ENCODE measurements around the gene FBLIM1.

DNA sequence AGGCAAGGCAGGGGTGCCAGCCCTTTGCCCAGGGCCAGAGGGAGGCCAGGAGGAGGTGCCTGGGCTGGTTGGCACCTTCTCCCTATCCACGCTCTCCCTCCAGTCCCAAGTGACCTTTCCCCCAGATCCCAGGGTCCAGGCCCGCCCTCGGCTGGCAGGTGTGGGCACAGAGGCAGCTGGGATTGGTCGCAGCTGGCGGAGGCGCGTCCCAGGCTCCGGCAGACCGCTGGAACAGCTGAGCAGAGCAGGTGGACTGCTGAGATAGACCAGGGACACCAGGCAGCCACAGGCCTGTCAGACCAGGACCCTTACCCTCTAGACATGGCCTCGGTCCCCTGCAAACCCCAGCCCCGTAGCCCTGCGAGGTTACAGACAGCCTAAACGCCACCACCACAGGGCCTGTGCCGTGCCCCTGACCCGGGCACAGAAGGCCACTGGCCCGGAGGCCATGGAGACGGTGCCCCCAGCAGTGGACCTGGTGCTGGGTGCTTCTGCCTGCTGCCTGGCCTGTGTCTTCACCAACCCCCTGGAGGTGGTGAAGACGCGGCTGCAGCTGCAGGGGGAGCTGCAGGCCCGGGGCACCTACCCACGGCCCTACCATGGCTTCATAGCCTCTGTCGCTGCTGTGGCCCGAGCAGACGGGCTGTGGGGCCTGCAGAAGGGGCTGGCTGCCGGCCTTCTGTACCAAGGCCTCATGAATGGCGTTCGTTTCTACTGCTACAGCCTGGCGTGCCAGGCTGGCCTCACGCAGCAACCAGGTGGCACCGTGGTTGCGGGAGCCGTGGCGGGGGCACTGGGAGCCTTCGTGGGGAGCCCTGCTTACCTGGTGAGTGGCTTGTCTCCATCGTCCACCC is 22.3 kb upstream of the FBLIM1 start, which contains the start of gene SLC25A34:
- TF ChIP-seq, protein P1, sequence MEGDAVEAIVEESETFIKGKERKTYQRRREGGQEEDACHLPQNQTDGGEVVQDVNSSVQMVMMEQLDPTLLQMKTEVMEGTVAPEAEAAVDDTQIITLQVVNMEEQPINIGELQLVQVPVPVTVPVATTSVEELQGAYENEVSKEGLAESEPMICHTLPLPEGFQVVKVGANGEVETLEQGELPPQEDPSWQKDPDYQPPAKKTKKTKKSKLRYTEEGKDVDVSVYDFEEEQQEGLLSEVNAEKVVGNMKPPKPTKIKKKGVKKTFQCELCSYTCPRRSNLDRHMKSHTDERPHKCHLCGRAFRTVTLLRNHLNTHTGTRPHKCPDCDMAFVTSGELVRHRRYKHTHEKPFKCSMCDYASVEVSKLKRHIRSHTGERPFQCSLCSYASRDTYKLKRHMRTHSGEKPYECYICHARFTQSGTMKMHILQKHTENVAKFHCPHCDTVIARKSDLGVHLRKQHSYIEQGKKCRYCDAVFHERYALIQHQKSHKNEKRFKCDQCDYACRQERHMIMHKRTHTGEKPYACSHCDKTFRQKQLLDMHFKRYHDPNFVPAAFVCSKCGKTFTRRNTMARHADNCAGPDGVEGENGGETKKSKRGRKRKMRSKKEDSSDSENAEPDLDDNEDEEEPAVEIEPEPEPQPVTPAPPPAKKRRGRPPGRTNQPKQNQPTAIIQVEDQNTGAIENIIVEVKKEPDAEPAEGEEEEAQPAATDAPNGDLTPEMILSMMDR (IDR thresholded peaks at IDR 0.05) = no peak
- peak; percentile 96 to 97 for TF ChIP-seq POLR2A (IDR thresholded peaks at IDR 0.05)

Data from Peyer's patch (tissue), 4 donors.